Gastrocnemius medialis (tissue), 4 donors: Measurements from ENCODE around the gene IRF7.
"Not testable (repeated sequence)": the region's sequence is repeated elsewhere in the genome, so short reads cannot be mapped to it uniquely, and the experiment has no call there.

ENCODE experiments used
- CTCF ChIP-seq, 5 experiments: fragments of 450-650 bp in 3 of 5; fragments of 200-600 bp in 2 of 5; sonication (generic) in 2 of 5; IDR thresholded peaks in 4 of 5; conservative IDR thresholded peaks in 1 of 5; 1 replicate in 4 of 5; 2 replicates in 1 of 5; pipeline ENCODE4 v1.5.1; 2016 to 2019; ENCODE audit warnings: antibody characterized with exemption in 5 of 5, mild to moderate bottlenecking in 3 of 5, moderate library complexity in 3 of 5
- POLR2A ChIP-seq, 2 donors: fragments of 450-650 bp; IDR thresholded peaks; one replicate each; pipeline ENCODE4 v1.6.1; 2017; ENCODE audit warnings: antibody characterized with exemption in 2 of 2, mild to moderate bottlenecking in 2 of 2, moderate library complexity in 2 of 2

- not testable (repeated sequence) for TF ChIP-seq CTCF (IDR thresholded peaks at IDR 0.05 in 4 of 5, conservative IDR thresholded peaks at IDR 0.05 in 1 of 5); POLR2A (IDR thresholded peaks at IDR 0.05)
These were observed 32.0 kb upstream of the IRF7 start for GRCh38 chr11:647672-648158.
